B cell (primary cell): ENCODE data around the gene VCAM1. TPM values are rescaled to one million over a fixed set of nuclear protein-coding genes. Genes with fewer than 3 reads are reported as not detected.

Source experiments
- ATAC-seq: fragments of 200-7000 bp; cut with Tn5 transposase; one replicate; pipeline ENCODE4 v1.10.0; 2021; ENCODE audit warnings: low read depth, mild to moderate bottlenecking, moderate number of reproducible peaks, moderate library complexity
- CTCF ChIA-PET: fragments of 350-600 bp; sonication (Branson Sonifier 250); formaldehyde crosslinking; loops from one replicate; lab custom pipeline; 2021; ENCODE audit warnings: antibody characterized with exemption, inconsistent platforms; lab: Charles Lee
- POLR2A ChIA-PET: fragments of 350-600 bp; sonication (Branson Sonifier 250); formaldehyde crosslinking; loops from one replicate; lab custom pipeline; 2021; ENCODE audit warnings: antibody characterized with exemption; lab: Charles Lee
- DNase-seq: peaks from one replicate; pipeline ENCODE4 v3.0.0; 2013
- H2AFZ ChIP-seq: 2 replicates; pipeline ENCODE4 v1.6.1; 2012; ENCODE audit warnings: mild to moderate bottlenecking, low read depth, low read length; ENCODE audit not compliant: insufficient read depth, poor library complexity, severe bottlenecking
- H3K27ac ChIP-seq, 2 donors: 1 replicate in 1 of 2; 2 replicates in 1 of 2; pipeline ENCODE4 v1.5.1; 2012 to 2013; ENCODE audit warnings: low read length in 2 of 2, mild to moderate bottlenecking in 2 of 2, moderate library complexity in 1 of 2
- H3K27me3 ChIP-seq, 4 experiments: fragments of 200-600 bp in 1 of 4; sonication (generic) in 1 of 4; replicated peaks in 1 of 4; 1 replicate in 2 of 4; 2 replicates in 2 of 4; pipeline versions ENCODE4 v1.6.1 to v1.7.0; 2013 to 2016; ENCODE audit warnings: low read length in 3 of 4, mild to moderate bottlenecking in 2 of 4, mixed read lengths in 1 of 4, moderate library complexity in 1 of 4; ENCODE audit not compliant: insufficient read depth in 4 of 4, control insufficient read depth in 3 of 4; ENCODE audit errors: control extremely low read depth in 1 of 4
- H3K36me3 ChIP-seq, 2 experiments: replicated peaks in 1 of 2; 1 replicate in 1 of 2; 2 replicates in 1 of 2; pipeline versions ENCODE4 v1.6.1 to v1.7.1; 2013; ENCODE audit warnings: low read length in 1 of 2; ENCODE audit not compliant: insufficient read depth in 2 of 2, control insufficient read depth in 1 of 2; ENCODE audit errors: control extremely low read depth in 1 of 2, extremely low read depth in 1 of 2
- H3K4me1 ChIP-seq, 2 donors: fragments of 200-600 bp in 1 of 2; sonication (generic) in 1 of 2; 1 replicate in 1 of 2; 2 replicates in 1 of 2; pipeline versions ENCODE4 v1.5.1 to v1.6.1; 2013 to 2017; ENCODE audit warnings: low read length in 2 of 2; ENCODE audit not compliant: control insufficient read depth in 2 of 2, insufficient read depth in 2 of 2
- H3K4me2 ChIP-seq: replicated peaks from 2 replicates; pipeline ENCODE3; 2012; ENCODE audit warnings: mild to moderate bottlenecking, low read depth, low read length; ENCODE audit not compliant: poor library complexity, severe bottlenecking
- H3K4me3 ChIP-seq, 5 experiments: fragments of 200-600 bp in 1 of 5; sonication (generic) in 1 of 5; 1 replicate in 3 of 5; 2 replicates in 2 of 5; pipeline versions ENCODE4 v1.5.1 to v1.7.0; 2011 to 2016; ENCODE audit warnings: low read length in 4 of 5, mild to moderate bottlenecking in 4 of 5, low read depth in 2 of 5, control low read depth in 1 of 5, moderate library complexity in 1 of 5; ENCODE audit not compliant: insufficient read depth in 1 of 5; ENCODE audit errors: control extremely low read depth in 1 of 5, extremely low read depth in 1 of 5
- H3K79me2 ChIP-seq: fragments of 200-600 bp; sonication (generic); one replicate; pipeline ENCODE4 v1.6.0; 2016; ENCODE audit warnings: low read length; ENCODE audit not compliant: control insufficient read depth, insufficient read depth
- H3K9ac ChIP-seq: fragments of 200-600 bp; sonication (generic); 2 replicates; pipeline ENCODE4 v1.6.1; 2017; ENCODE audit warnings: mild to moderate bottlenecking, low read length, moderate library complexity
- H3K9me3 ChIP-seq, 3 donors: one replicate each; pipeline versions ENCODE4 v1.6.1 to v1.7.1; 2013; ENCODE audit warnings: low read length in 2 of 3; ENCODE audit not compliant: control insufficient read depth in 2 of 3, insufficient read depth in 1 of 3; ENCODE audit errors: control extremely low read depth in 1 of 3
- H4K20me1 ChIP-seq: 2 replicates; pipeline ENCODE4 v1.6.0; 2012; ENCODE audit warnings: mild to moderate bottlenecking, low read length; ENCODE audit not compliant: insufficient read depth, control insufficient read depth, poor library complexity, severe bottlenecking
- H3K27ac Mint-ChIP-seq: one replicate; pipeline ENCODE4 v1.8.0; 2021; ENCODE audit warnings: mixed read lengths
- H3K27me3 Mint-ChIP-seq: one replicate; pipeline ENCODE4 v1.8.0; 2021; ENCODE audit warnings: mixed read lengths
- H3K4me1 Mint-ChIP-seq: one replicate; pipeline ENCODE4 v1.8.0; 2021; ENCODE audit warnings: mixed read lengths
- H3K4me3 Mint-ChIP-seq: one replicate; pipeline ENCODE4 v1.8.0; 2021; ENCODE audit warnings: mixed read lengths
- H3K9me3 Mint-ChIP-seq: one replicate; pipeline ENCODE4 v1.8.0; 2022; ENCODE audit warnings: mixed read lengths; ENCODE audit not compliant: insufficient read depth
- CTCF ChIP-seq: fragments of 200-600 bp; IDR thresholded peaks from one replicate; pipeline ENCODE4 v1.8.0; 2022; ENCODE audit warnings: antibody characterized with exemption, mild to moderate bottlenecking
- EZH2 ChIP-seq: IDR thresholded peaks from 2 replicates; pipeline ENCODE4 v1.6.1; 2012; ENCODE audit warnings: borderline replicate concordance, low read depth, mild to moderate bottlenecking, moderate library complexity, low read length; ENCODE audit not compliant: insufficient read depth, poor library complexity, severe bottlenecking
- WGBS: methylation state at CpG from one replicate; pipeline ENCODE4 v1.1.5; 2013; ENCODE audit warnings: missing lambda C conversion rate; ENCODE audit not compliant: insufficient coverage; 5-methylcytosine and 5-hydroxymethylcytosine counted together
- intact Hi-C: fragments of 100-400 bp; cut with micrococcal nuclease; formaldehyde crosslinking; loops from one replicate; pipeline ENCODE4 v1.10.0; 2022
- polyA plus RNA-seq: library from polyadenylated mRNA; depleted of rRNA; stranded (reverse); fragments of >200 nt; gene quantifications from 2 replicates; pipeline ENCODE4 v1.2.3, GENCODE V29; 2012
- total RNA-seq, 2 donors: library from RNA; stranded (reverse); fragments of 120-200 nt in 1 of 2; gene quantifications; 1 replicate in 1 of 2; 2 replicates in 1 of 2; pipeline versions ENCODE4 v1.2.3 to v1.2.4, GENCODE V29; 2013 to 2022

VCAM1 gene
- total and polyA plus RNA-seq, 2 donors (not counting 1 experiment from before 2014, with no cell fraction given): not detected

- H3K4me3 ChIP-seq: no peak overlapping the region
- DNase-seq (no peak), ATAC-seq (no peak)
- intact Hi-C loops: no loop called here
- H2AFZ ChIP-seq: no peak overlapping the region
- H3K4me3 Mint-ChIP-seq: no peak overlapping the region
- peaks cover 17% of the 10 kb centered on the region for H3K27me3 Mint-ChIP-seq
- no peak overlapping the region for H3K4me2 ChIP-seq
- H3K79me2 ChIP-seq: no peaks in the 10 kb centered on the region
- H3K27ac ChIP-seq: no peak overlapping the region
- no peak overlapping the region for H3K27ac Mint-ChIP-seq
- H3K27me3 ChIP-seq: no peaks in the 10 kb centered on the region
- no peaks in the 10 kb centered on the region for H3K4me1 ChIP-seq
- H3K9me3 Mint-ChIP-seq: no peaks in the 10 kb centered on the region
- no peaks in the 10 kb centered on the region for H3K36me3 ChIP-seq
- H3K9me3 ChIP-seq: peaks cover 0 to 1% (median 0%) of the 10 kb centered on the region in 3 donors
- 60% methylated on average over 1 of the region's 9 CpGs for WGBS
- CTCF ChIA-PET: no interaction called here
- H3K9ac ChIP-seq: no peak overlapping the region
- H3K4me1 Mint-ChIP-seq: peaks cover 2% of the 10 kb centered on the region
- POLR2A ChIA-PET: no interaction called here
- TF ChIP-seq CTCF (no peak), EZH2 (no peak)
- no peaks in the 10 kb centered on the region for H4K20me1 ChIP-seq
These were observed 2.1 kb downstream of the VCAM1 start for GRCh38 chr1:100721526-100722207.

GRCh38 chr1:100722221-100722620, 2.7 kb downstream of the VCAM1 start:
- ChIA-PET CTCF (no interaction called here), POLR2A (no interaction called here)
- DNase-seq (no peak), ATAC-seq (no peak)
- Mint-ChIP-seq H3K9me3 (no peaks in the 10 kb centered on the region), H3K4me3 (no peak overlapping the region), H3K4me1 (peaks cover 2% of the 10 kb centered on the region), H3K27ac (no peak overlapping the region), H3K27me3 (peaks cover 13% of the 10 kb centered on the region)
- Histone ChIP-seq H3K4me2 (no peak overlapping the region), H3K4me1 (no peaks in the 10 kb centered on the region), H3K27me3 (no peaks in the 10 kb centered on the region), H3K79me2 (no peaks in the 10 kb centered on the region), H3K9ac (no peak overlapping the region), H3K27ac (no peak overlapping the region), H3K4me3 (no peak overlapping the region), H2AFZ (no peak overlapping the region), H4K20me1 (no peaks in the 10 kb centered on the region), H3K9me3 (peaks cover 0 to 1% (median 0%) of the 10 kb centered on the region in 3 donors), H3K36me3 (no peaks in the 10 kb centered on the region)
- TF ChIP-seq EZH2 (no peak), CTCF (no peak)
- intact Hi-C loops: no loop called here
